ENCODE measurements around the gene ACSS3.

GRCh38 chr12:81196595-81196994 is 118.7 kb downstream of the ACSS3 start:
- TF ChIP-seq CTCF (IDR thresholded peaks at IDR 0.05), result no peak
- TF ChIP-seq POLR2A (IDR thresholded peaks at IDR 0.05), result no peak

All from ovary (tissue), 3 donors.